K562 (cell line): ENCODE data around the gene ST6GAL1. TPM values are rescaled to one million over a fixed set of nuclear protein-coding genes. Genes with fewer than 3 reads are reported as not detected.

ENCODE experiments used
- ARID1B ChIP-seq: fragments of 450-650 bp; IDR thresholded peaks from 2 replicates; pipeline ENCODE4 v1.6.1; 2016; ENCODE audit warnings: antibody characterized with exemption, mild to moderate bottlenecking, inconsistent platforms
- BRD9 ChIP-seq: fragments of 450-650 bp; IDR thresholded peaks from 2 replicates; pipeline ENCODE4 v1.6.1; 2018; ENCODE audit warnings: low read depth; ENCODE audit not compliant: partially characterized antibody
- C11orf30 ChIP-seq: fragments of 450-650 bp; IDR thresholded peaks from 2 replicates; pipeline ENCODE4 v1.6.1; 2016; ENCODE audit warnings: low read depth, mild to moderate bottlenecking
- CBFB ChIP-seq: sonication (generic); formaldehyde crosslinking; IDR thresholded peaks from 2 replicates; pipeline ENCODE4 v1.4.0; 2020; ENCODE audit warnings: mild to moderate bottlenecking, missing genetic modification reagents
- ESRRA ChIP-seq: fragments of 450-650 bp; IDR thresholded peaks from 2 replicates; pipeline ENCODE4 v1.6.1; 2014; ENCODE audit warnings: low read depth, mild to moderate bottlenecking, moderate library complexity, borderline replicate concordance
- MXD1 ChIP-seq: fragments of 250-450 bp; sonication (Bioruptor Pico); IDR thresholded peaks from 2 replicates; pipeline ENCODE4 v1.8.0; 2021; ENCODE audit warnings: borderline replicate concordance, mild to moderate bottlenecking, moderate library complexity; ENCODE audit not compliant: poor library complexity, severe bottlenecking
- NR3C1 ChIP-seq: sonication (generic); formaldehyde crosslinking; IDR thresholded peaks from 2 replicates; pipeline ENCODE4 v1.8.1; 2022; ENCODE audit warnings: missing genetic modification reagents
- RUNX1 ChIP-seq: sonication (generic); IDR thresholded peaks from 2 replicates; pipeline ENCODE4 v1.6.1; 2016; ENCODE audit warnings: antibody characterized with exemption, low read depth
- TAF15 ChIP-seq: fragments of 200-400 bp; formaldehyde crosslinking; IDR thresholded peaks from 2 replicates; pipeline ENCODE4 v1.6.1; 2017; ENCODE audit warnings: mild to moderate bottlenecking, low read depth, low read length, moderate library complexity
- ZBED1 ChIP-seq: IDR thresholded peaks from 2 replicates; pipeline ENCODE4 v1.6.1; 2014
- ZNF12 ChIP-seq: sonication (generic); formaldehyde crosslinking; IDR thresholded peaks from 2 replicates; pipeline ENCODE4 v1.4.0; 2020; ENCODE audit warnings: mild to moderate bottlenecking, missing genetic modification reagents
- ZNF134 ChIP-seq: fragments of 250-450 bp; sonication (Bioruptor Pico); conservative IDR thresholded peaks from 2 replicates; pipeline ENCODE4 v1.4.0; 2020
- ZNF197 ChIP-seq: fragments of 200-800 bp; sonication (Bioruptor generic); IDR thresholded peaks from 2 replicates; pipeline ENCODE4 v1.6.1; 2016; ENCODE audit warnings: low read depth, missing genetic modification characterization, missing compliant biosample characterization
- ZNF263 ChIP-seq: sonication (generic); formaldehyde crosslinking; IDR thresholded peaks from 2 replicates; pipeline ENCODE4 v1.8.0; 2022; ENCODE audit warnings: mild to moderate bottlenecking, missing genetic modification reagents, borderline replicate concordance
- ZNF277 ChIP-seq: fragments of 250-450 bp; sonication (Bioruptor Pico); IDR thresholded peaks from 2 replicates; pipeline ENCODE4 v1.8.0; 2022; ENCODE audit warnings: inconsistent platforms, mild to moderate bottlenecking, moderate library complexity, borderline replicate concordance
- ZNF395 ChIP-seq: fragments of 200-800 bp; sonication (Bioruptor generic); IDR thresholded peaks from 2 replicates; pipeline ENCODE4 v1.6.1; 2017; ENCODE audit warnings: missing genetic modification characterization, missing compliant biosample characterization
- ZNF75A ChIP-seq: fragments of 450-650 bp; formaldehyde crosslinking; IDR thresholded peaks from 2 replicates; pipeline ENCODE4 v1.4.0; 2020; ENCODE audit warnings: mild to moderate bottlenecking
- polyA plus RNA-seq, 8 experiments: library from polyadenylated mRNA; depleted of rRNA in 4 of 8; stranded (reverse) in 5 of 8; unstranded in 3 of 8; fragments of >200 nt; fragmentation: Nextera tagmentation in 2 of 8; fragmentation: Illumina TruSeq in 1 of 8; extraction: Ambion mirVana in 2 of 8; extraction: Trizol in 1 of 8; gene quantifications; 2 replicates each; pipeline versions ENCODE4 v1.2.1 to v1.2.3, GENCODE V29; 2011 to 2014; ENCODE audit warnings: inconsistent platforms in 1 of 8, missing spikeins in 1 of 8
- total RNA-seq, 7 experiments: library from RNA; depleted of rRNA in 6 of 7; stranded (reverse); fragments of >200 nt in 6 of 7; fragmentation: Illumina TruSeq in 2 of 7; extraction: Trizol in 2 of 7; gene quantifications; 2 replicates each; pipeline versions ENCODE4 v1.2.1 to v1.2.3, GENCODE V29; 2011 to 2021; ENCODE audit warnings: low replicate concordance in 1 of 7
- TF ChIP-seq, protein P1 (sequence below): fragments of 450-650 bp; IDR thresholded peaks from 2 replicates; pipeline ENCODE4 v1.7.0; 2016; ENCODE audit warnings: borderline replicate concordance
- TF ChIP-seq, protein P2 (sequence below), 2 experiments: fragments of 450-650 bp; IDR thresholded peaks; 2 replicates each; pipeline ENCODE4 v1.6.1; 2018; ENCODE audit warnings: mild to moderate bottlenecking in 2 of 2, low read depth in 1 of 2; ENCODE audit not compliant: partially characterized antibody in 2 of 2
- TF ChIP-seq, protein P3 (sequence below): fragments of 250-450 bp; sonication (Bioruptor Pico); IDR thresholded peaks from 2 replicates; pipeline ENCODE4 v1.8.0; 2022; ENCODE audit warnings: moderate library complexity, mild to moderate bottlenecking, inconsistent platforms

ST6GAL1 gene
- total and polyA plus RNA-seq, 9 of the 15 experiments (the other 6 are each of a cell fraction or from before 2014, with no cell fraction given) = 31.9 to 145 (median 71.0) TPM

DNA sequence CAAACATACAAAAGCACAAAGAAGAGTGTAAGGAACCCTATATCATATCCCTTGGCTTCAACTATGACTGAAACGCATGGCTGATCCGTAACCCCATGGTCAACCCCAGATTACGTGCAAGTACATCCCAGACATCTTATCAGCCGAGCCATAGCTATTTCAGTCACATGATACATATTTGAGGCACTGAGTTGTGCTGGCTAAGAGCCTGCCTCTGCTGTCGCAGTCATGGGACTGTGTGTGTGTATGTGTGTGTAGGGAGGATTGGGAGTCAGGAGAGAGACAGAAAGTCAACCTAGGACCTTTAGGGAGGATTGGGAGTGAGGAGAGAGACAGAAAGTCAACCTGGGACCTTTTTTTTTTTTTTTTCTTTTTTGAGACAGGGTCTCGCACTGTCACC is 8.4 kb downstream of the ST6GAL1 start (continued):
- TF ChIP-seq ZNF263 (CRISPR knock-in tag) (peak; percentile 96), ESRRA (no peak), BRD9 (no peak), ZNF134 (no peak), ZNF197 (no peak), ZNF75A (CRISPR knock-in tag) (no peak), C11orf30 (no peak), ZNF395 (0 out of 2 replicates have a peak, but pooled peaks have one; percentile 73), CBFB (CRISPR knock-in tag) (no peak), ZBED1 (no peak), ZNF277 (CRISPR knock-in tag) (no peak), NR3C1 (CRISPR knock-in tag) (no peak), RUNX1 (no peak), ARID1B (peak; percentile 85), MXD1 (CRISPR knock-in tag) (no peak), TAF15 (no peak), ZNF12 (CRISPR knock-in tag) (no peak)
- TF ChIP-seq, protein P1, sequence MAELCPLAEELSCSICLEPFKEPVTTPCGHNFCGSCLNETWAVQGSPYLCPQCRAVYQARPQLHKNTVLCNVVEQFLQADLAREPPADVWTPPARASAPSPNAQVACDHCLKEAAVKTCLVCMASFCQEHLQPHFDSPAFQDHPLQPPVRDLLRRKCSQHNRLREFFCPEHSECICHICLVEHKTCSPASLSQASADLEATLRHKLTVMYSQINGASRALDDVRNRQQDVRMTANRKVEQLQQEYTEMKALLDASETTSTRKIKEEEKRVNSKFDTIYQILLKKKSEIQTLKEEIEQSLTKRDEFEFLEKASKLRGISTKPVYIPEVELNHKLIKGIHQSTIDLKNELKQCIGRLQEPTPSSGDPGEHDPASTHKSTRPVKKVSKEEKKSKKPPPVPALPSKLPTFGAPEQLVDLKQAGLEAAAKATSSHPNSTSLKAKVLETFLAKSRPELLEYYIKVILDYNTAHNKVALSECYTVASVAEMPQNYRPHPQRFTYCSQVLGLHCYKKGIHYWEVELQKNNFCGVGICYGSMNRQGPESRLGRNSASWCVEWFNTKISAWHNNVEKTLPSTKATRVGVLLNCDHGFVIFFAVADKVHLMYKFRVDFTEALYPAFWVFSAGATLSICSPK = no peak
- TF ChIP-seq, protein P2, sequence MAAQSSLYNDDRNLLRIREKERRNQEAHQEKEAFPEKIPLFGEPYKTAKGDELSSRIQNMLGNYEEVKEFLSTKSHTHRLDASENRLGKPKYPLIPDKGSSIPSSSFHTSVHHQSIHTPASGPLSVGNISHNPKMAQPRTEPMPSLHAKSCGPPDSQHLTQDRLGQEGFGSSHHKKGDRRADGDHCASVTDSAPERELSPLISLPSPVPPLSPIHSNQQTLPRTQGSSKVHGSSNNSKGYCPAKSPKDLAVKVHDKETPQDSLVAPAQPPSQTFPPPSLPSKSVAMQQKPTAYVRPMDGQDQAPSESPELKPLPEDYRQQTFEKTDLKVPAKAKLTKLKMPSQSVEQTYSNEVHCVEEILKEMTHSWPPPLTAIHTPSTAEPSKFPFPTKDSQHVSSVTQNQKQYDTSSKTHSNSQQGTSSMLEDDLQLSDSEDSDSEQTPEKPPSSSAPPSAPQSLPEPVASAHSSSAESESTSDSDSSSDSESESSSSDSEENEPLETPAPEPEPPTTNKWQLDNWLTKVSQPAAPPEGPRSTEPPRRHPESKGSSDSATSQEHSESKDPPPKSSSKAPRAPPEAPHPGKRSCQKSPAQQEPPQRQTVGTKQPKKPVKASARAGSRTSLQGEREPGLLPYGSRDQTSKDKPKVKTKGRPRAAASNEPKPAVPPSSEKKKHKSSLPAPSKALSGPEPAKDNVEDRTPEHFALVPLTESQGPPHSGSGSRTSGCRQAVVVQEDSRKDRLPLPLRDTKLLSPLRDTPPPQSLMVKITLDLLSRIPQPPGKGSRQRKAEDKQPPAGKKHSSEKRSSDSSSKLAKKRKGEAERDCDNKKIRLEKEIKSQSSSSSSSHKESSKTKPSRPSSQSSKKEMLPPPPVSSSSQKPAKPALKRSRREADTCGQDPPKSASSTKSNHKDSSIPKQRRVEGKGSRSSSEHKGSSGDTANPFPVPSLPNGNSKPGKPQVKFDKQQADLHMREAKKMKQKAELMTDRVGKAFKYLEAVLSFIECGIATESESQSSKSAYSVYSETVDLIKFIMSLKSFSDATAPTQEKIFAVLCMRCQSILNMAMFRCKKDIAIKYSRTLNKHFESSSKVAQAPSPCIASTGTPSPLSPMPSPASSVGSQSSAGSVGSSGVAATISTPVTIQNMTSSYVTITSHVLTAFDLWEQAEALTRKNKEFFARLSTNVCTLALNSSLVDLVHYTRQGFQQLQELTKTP (IDR thresholded peaks at IDR 0.05; ENCODE audit: low read depth in 1 of 2, partially characterized antibody in 2 of 2) = peak; percentile 58 to 61
- TF ChIP-seq, protein P3, sequence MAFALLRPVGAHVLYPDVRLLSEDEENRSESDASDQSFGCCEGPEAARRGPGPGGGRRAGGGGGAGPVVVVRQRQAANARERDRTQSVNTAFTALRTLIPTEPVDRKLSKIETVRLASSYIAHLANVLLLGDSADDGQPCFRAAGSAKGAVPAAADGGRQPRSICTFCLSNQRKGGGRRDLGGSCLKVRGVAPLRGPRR (CRISPR knock-in tag) = no peak
